HG03097 (cell line): ENCODE data around the gene MAP3K13.
"Not testable (repeated sequence)": the region's sequence is repeated elsewhere in the genome, so short reads cannot be mapped to it uniquely, and the experiment has no call there.

Experiments used
- ATAC-seq: cut with Tn5 transposase; IDR thresholded peaks from one replicate; pipeline ENCODE4 v1.9.1; 2021; ENCODE audit not compliant: unreplicated experiment, low FRiP score

The MAP3K13 gene

GRCh38 chr3:185393055-185393454 is 30.1 kb downstream of the MAP3K13 start:
- ATAC-seq: no peak

GRCh38 chr3:185397676-185398075 is 34.7 kb downstream of the MAP3K13 start:
- ATAC-seq: no peak

- ATAC-seq: no peak
Measured at GRCh38 chr3:185399737-185400667, 37.1 kb downstream of the MAP3K13 start.

GRCh38 chr3:185400866-185401265 is 37.9 kb downstream of the MAP3K13 start:
- no peak for ATAC-seq

- no peak for ATAC-seq
Measured at GRCh38 chr3:185401319-185401955, 38.5 kb downstream of the MAP3K13 start.

GRCh38 chr3:185402561-185402960 is 39.6 kb downstream of the MAP3K13 start:
- no peak for ATAC-seq

- ATAC-seq: no peak
Measured at GRCh38 chr3:185403002-185403401, 40.1 kb downstream of the MAP3K13 start.

GRCh38 chr3:185405243-185405642 is 42.3 kb downstream of the MAP3K13 start:
- no peak for ATAC-seq

GRCh38 chr3:185405664-185406063 is 42.7 kb downstream of the MAP3K13 start:
- ATAC-seq: no peak

- no peak for ATAC-seq
Measured at GRCh38 chr3:185406121-185406620, 43.2 kb downstream of the MAP3K13 start.

- ATAC-seq: no peak
Measured at GRCh38 chr3:185409957-185410356, 47.0 kb downstream of the MAP3K13 start.

- ATAC-seq: no peak
Measured at GRCh38 chr3:185411133-185411532, 48.2 kb downstream of the MAP3K13 start.

- ATAC-seq: no peak
Measured at GRCh38 chr3:185416513-185416912, 53.6 kb downstream of the MAP3K13 start.

GRCh38 chr3:185418561-185418977 is 55.6 kb downstream of the MAP3K13 start:
- not testable (repeated sequence) for ATAC-seq

GRCh38 chr3:185420762-185421161 is 57.8 kb downstream of the MAP3K13 start:
- ATAC-seq: no peak

- ATAC-seq: no peak
Measured at GRCh38 chr3:185421577-185422232, 58.8 kb downstream of the MAP3K13 start.

GRCh38 chr3:185422677-185423076 is 59.7 kb downstream of the MAP3K13 start:
- ATAC-seq: no peak

GRCh38 chr3:185423178-185423577 is 60.2 kb downstream of the MAP3K13 start:
- ATAC-seq: no peak

GRCh38 chr3:185424435-185424834 is 61.5 kb downstream of the MAP3K13 start:
- ATAC-seq: no peak

GRCh38 chr3:185430375-185430774 is 67.4 kb downstream of the MAP3K13 start:
- no peak for ATAC-seq
